Ecto neural progenitor cell (in vitro differentiated cells): Measurements from ENCODE around the gene CRYGS.

ENCODE experiments used
- DNase-seq: peaks from one replicate; pipeline ENCODE4 v3.0.0-alpha.2; 2018; ENCODE audit warnings: low spot score

Gene CRYGS

GRCh38 chr3:186493525-186494255 is 50.5 kb downstream of the CRYGS start:
- DNase-seq: no peak

GRCh38 chr3:186492385-186492984 is 51.7 kb downstream of the CRYGS start:
- no peak for DNase-seq

GRCh38 chr3:186489507-186489906 is 54.7 kb downstream of the CRYGS start:
- DNase-seq: no peak
